Raji (cell line): ENCODE results near the gene PSMA7.

Source experiments
- POLR2A ChIP-seq: IDR thresholded peaks from 2 replicates; pipeline ENCODE4 v1.6.1; 2011; ENCODE audit warnings: low read depth, low read length, control low read depth; ENCODE audit not compliant: insufficient read depth

The PSMA7 gene

GRCh38 chr20:62137478-62138203, 5.6 kb downstream of the PSMA7 start:
- no peak for TF ChIP-seq POLR2A

- no peak for TF ChIP-seq POLR2A
Observed at GRCh38 chr20:62137092-62137384, 6.2 kb downstream of the PSMA7 start.

- no peak for TF ChIP-seq POLR2A
Observed at GRCh38 chr20:62136283-62137091, 6.7 kb downstream of the PSMA7 start.

DNA sequence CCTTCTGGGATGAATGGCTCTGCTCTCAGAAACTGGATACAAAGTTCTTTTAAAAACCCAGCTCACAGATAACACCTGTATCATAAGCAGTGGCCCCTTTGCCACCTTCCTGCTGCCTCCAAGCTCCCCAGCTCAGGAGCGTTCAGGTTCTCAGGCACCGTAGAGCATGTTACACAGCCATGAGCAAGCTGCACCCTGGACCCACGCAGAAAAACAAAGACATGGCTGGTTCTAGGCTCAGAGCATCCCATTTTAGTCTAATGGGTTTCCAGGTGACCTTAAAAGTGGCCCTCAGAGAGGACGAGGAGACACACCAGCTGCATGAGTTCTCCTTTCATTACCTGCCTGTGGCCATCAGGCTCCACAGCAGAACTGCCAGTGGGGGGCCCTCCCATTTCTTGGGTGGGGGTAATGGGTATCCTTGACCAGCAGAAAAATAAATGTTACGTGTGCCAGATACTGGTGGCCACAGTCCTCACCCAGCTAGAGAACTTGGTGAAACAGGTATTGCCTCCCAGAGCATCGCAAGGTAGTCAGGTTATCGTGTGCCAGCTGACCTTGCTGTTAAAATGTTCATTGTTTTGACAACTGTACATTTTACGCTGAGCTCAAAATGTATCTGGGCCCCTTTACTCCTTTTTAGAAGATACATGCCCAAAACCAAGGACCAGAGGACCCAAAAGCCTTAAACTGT, 7.5 kb downstream of the PSMA7 start:
- no peak for TF ChIP-seq POLR2A

- TF ChIP-seq POLR2A = no peak
Observed at GRCh38 chr20:62134735-62135231, 8.4 kb downstream of the PSMA7 start.

- no peak for TF ChIP-seq POLR2A
Observed at GRCh38 chr20:62133864-62134263, 9.3 kb downstream of the PSMA7 start.

GRCh38 chr20:62133051-62133845, 9.9 kb downstream of the PSMA7 start:
- TF ChIP-seq POLR2A = no peak

DNA sequence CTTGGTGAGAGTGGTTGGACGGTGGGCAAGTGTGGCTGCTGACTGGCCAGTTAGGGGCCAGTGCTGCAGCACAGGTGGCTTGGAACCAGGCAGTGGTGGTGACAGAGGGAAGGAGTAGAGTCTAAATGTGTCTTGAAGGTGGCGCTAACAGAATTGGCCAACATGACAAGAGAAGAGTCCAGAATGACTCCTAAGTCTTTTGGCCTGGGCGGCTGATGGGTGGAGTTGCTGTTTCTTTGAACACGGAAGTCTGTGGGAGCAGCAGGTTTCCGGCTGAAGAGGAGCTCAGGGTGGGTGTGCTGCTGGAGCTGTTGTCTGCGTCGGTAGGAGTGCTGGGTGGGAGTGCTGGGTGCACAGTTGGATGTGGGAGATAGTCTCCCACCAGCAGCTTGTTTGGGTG, 10.8 kb downstream of the PSMA7 start:
- no peak for TF ChIP-seq POLR2A

- TF ChIP-seq POLR2A = no peak
Observed at GRCh38 chr20:62131560-62132320, 11.5 kb downstream of the PSMA7 start.

DNA sequence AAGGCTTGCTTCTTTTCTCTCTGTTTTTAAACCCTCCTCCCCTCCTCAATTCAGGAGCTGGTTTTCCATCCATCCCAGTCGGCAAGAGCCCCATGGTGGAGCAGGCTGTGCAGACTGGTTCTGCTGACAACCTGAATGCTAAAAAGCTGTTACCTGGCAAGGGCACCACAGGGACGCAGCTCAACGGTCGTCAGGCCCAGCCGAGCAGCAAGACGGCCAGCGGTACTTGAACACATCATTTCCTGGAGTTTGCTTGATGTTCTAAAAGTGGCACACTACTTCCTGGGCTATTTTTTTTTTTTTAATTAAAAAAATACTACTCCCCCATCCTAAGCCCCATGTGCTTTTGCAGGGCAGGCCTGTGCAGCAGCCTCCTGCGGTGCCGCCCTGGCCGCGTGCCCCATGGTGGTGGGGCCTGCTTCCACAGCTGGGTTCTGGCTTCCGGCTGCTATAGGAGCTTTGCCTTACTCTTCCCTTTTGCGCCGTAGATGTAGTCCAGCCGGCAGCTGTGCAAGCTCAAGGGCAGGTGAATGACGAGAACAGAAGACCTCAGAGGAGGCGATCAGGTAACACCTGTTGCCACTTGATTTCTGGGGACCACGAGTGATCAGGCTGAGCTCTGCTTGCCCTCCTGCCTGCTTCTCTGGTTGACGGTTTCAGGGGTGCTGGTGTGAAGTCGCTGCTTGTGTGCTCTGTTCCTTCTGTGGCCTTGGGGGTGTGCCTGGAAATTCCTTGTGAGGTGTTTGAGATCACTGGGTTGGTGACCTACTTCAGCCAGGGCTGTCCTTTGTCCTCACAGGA, 13.3 kb downstream of the PSMA7 start:
- no peak for TF ChIP-seq POLR2A

DNA sequence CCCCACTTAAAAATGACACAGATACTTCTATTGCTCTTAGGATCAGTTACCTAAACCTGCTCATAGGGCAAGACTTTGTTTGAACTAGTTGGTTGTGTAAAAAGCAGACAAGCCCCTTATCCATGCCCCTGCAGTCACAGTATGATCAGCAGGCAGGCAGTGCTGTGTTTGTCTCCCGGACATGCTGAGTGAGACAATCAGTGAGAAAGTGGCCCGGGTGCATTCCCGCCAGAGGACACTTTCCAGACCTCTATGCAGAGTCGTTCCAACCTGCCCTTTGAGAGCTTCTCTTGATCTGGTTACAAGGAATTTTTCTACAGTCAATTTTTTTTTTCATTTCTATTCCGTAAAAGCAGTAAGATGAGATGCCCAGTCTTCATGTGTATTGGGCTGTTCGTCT, 14.7 kb downstream of the PSMA7 start:
- no peak for TF ChIP-seq POLR2A

DNA sequence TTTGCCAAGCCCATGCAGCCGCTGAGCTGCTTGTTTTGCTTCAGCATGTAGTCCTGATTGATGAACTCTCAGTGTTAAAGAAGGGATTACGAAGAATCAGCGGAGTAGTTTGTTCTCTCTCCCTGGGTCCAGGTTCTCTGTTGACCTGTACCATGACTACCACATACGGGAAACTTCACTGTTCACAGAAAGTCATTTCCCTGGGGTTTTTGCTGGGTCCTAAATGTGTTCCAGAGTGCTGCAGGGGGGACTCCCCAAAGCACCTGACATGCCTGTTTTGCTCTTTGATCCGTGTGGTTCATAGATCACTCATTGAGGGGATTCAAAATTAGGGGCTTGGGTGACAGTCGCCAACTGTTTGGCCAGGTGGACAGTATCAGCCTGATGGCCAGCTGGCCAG, 15.4 kb downstream of the PSMA7 start:
- no peak for TF ChIP-seq POLR2A

- no peak for TF ChIP-seq POLR2A
Observed at GRCh38 chr20:62126141-62126540, 17.1 kb downstream of the PSMA7 start.
